H1 (cell line): Measurements from ENCODE around the gene RAB3GAP2. TPM values are rescaled to one million over a fixed set of nuclear protein-coding genes. Genes with fewer than 3 reads are reported as not detected.

Experiments used
- CTCF ChIA-PET: fragments of 300-600 bp; sonication (Branson Sonifier 250); formaldehyde crosslinking; loops from one replicate; lab custom pipeline; 2021; ENCODE audit not compliant: partially characterized antibody; lab: Charles Lee
- POLR2A ChIA-PET: fragments of 300-600 bp; sonication (Branson Sonifier 250); formaldehyde crosslinking; loops from one replicate; lab custom pipeline; 2021; ENCODE audit warnings: inconsistent platforms; ENCODE audit not compliant: partially characterized antibody; lab: Charles Lee
- DNase-seq, 2 experiments: peaks; one replicate each; pipeline versions ENCODE4 v3.0.0 to v3.0.0-alpha.2; 2010 to 2022; ENCODE audit warnings: low spot score in 2 of 2, low read depth in 1 of 2, mixed read lengths in 1 of 2
- FAIRE-seq: peaks from 2 replicates; lab custom pipeline; 2011; peaks lifted over from hg19 to GRCh38; lab: Jason Lieb, UNC
- H2AFZ ChIP-seq: 2 replicates; pipeline ENCODE4 v1.8.1; 2012; ENCODE audit warnings: low read length, inconsistent platforms
- H2AK5ac ChIP-seq: 2 replicates; pipeline ENCODE4 v1.6.1; 2013; ENCODE audit warnings: low read depth, low read length
- H2BK120ac ChIP-seq: replicated peaks from 2 replicates; pipeline ENCODE3; 2013; ENCODE audit warnings: low read depth, low read length, inconsistent platforms
- H2BK12ac ChIP-seq: 2 replicates; pipeline ENCODE4 v1.6.1; 2013; ENCODE audit warnings: low read depth, low read length
- H2BK15ac ChIP-seq: 2 replicates; pipeline ENCODE4 v1.6.1; 2013; ENCODE audit warnings: low read length
- H2BK20ac ChIP-seq: 2 replicates; pipeline ENCODE4 v1.6.1; 2013; ENCODE audit warnings: low read length
- H2BK5ac ChIP-seq: 2 replicates; pipeline ENCODE4 v1.6.1; 2013; ENCODE audit warnings: low read depth, low read length
- H3K14ac ChIP-seq: 2 replicates; pipeline ENCODE4 v1.6.1; 2013; ENCODE audit warnings: inconsistent platforms; ENCODE audit not compliant: insufficient read length
- H3K18ac ChIP-seq: 2 replicates; pipeline ENCODE4 v1.6.1; 2013; ENCODE audit warnings: low read length; ENCODE audit errors: extremely low read depth
- H3K23ac ChIP-seq: 2 replicates; pipeline ENCODE4 v1.6.1; 2013; ENCODE audit warnings: inconsistent platforms; ENCODE audit not compliant: insufficient read length
- H3K23me2 ChIP-seq: 2 replicates; pipeline ENCODE4 v1.6.1; 2013; ENCODE audit warnings: low read depth, low read length
- H3K27ac ChIP-seq: 2 replicates; pipeline ENCODE4 v1.6.1; 2011; ENCODE audit warnings: low read depth, low read length, inconsistent platforms
- H3K27me3 ChIP-seq, 4 experiments: replicated peaks in 1 of 4; 1 replicate in 1 of 4; 2 replicates in 3 of 4; pipeline versions ENCODE4 v1.6.1 to v1.8.1; 2011 to 2013; ENCODE audit warnings: low read length in 3 of 4, mild to moderate bottlenecking in 3 of 4, inconsistent platforms in 2 of 4, mixed read lengths in 2 of 4, moderate library complexity in 1 of 4; ENCODE audit not compliant: control insufficient read depth in 3 of 4, insufficient read depth in 3 of 4; ENCODE audit errors: extremely low read depth in 1 of 4
- H3K36me3 ChIP-seq, 4 experiments: 2 replicates each; pipeline versions ENCODE4 v1.6.1 to v1.8.1; 2011 to 2013; ENCODE audit warnings: mild to moderate bottlenecking in 4 of 4, low read length in 3 of 4, moderate library complexity in 2 of 4, control low read depth in 1 of 4, inconsistent platforms in 1 of 4; ENCODE audit not compliant: insufficient read depth in 4 of 4, control insufficient read depth in 2 of 4
- H3K4ac ChIP-seq: replicated peaks from 2 replicates; pipeline ENCODE3; 2013; ENCODE audit warnings: low read length, low read depth, mixed read lengths, inconsistent platforms; ENCODE audit not compliant: insufficient read length
- H3K4me1 ChIP-seq, 4 experiments: replicated peaks in 1 of 4; 1 replicate in 1 of 4; 2 replicates in 3 of 4; pipeline versions ENCODE4 v1.6.1 to v1.8.1; 2011 to 2013; ENCODE audit warnings: low read length in 3 of 4, inconsistent platforms in 2 of 4, mixed read lengths in 1 of 4; ENCODE audit not compliant: insufficient read depth in 4 of 4, control insufficient read depth in 3 of 4
- H3K4me2 ChIP-seq, 2 experiments: 2 replicates each; pipeline versions ENCODE4 v1.6.1 to v1.8.1; 2011 to 2013; ENCODE audit warnings: low read depth in 2 of 2, low read length in 2 of 2, control low read depth in 1 of 2, inconsistent platforms in 1 of 2, mild to moderate bottlenecking in 1 of 2; ENCODE audit not compliant: insufficient read depth in 1 of 2
- H3K4me3 ChIP-seq, 4 experiments: fragments of 200-600, 300-600 bp in 1 of 4; sonication (generic), shearing (Covaris generic), sonication (Bioruptor Twin) in 1 of 4; 2 replicates each; pipeline versions ENCODE4 v1.5.1 to v1.8.1; 2011 to 2016; ENCODE audit warnings: low read length in 4 of 4, low read depth in 3 of 4, control low read depth in 2 of 4, inconsistent platforms in 2 of 4, mild to moderate bottlenecking in 2 of 4, mixed read lengths in 1 of 4, moderate library complexity in 1 of 4; ENCODE audit not compliant: insufficient read depth in 2 of 4; ENCODE audit errors: extremely low read depth in 1 of 4
- H3K56ac ChIP-seq: replicated peaks from 2 replicates; pipeline ENCODE3; 2013; ENCODE audit warnings: low read depth, mild to moderate bottlenecking, mixed read lengths, low read length, inconsistent platforms; ENCODE audit not compliant: insufficient read length
- H3K79me1 ChIP-seq: 2 replicates; pipeline ENCODE4 v1.6.1; 2013; ENCODE audit warnings: low read depth, low read length, control low read depth
- H3K79me2 ChIP-seq, 2 experiments: 2 replicates each; pipeline versions ENCODE4 v1.6.1 to v1.8.1; 2012 to 2013; ENCODE audit warnings: low read length in 2 of 2, mild to moderate bottlenecking in 2 of 2, inconsistent platforms in 1 of 2; ENCODE audit not compliant: insufficient read depth in 2 of 2, control insufficient read depth in 1 of 2
- H3K9ac ChIP-seq, 4 experiments: replicated peaks in 1 of 4; 1 replicate in 1 of 4; 2 replicates in 3 of 4; pipeline versions ENCODE4 v1.6.1 to v1.8.1; 2011 to 2013; ENCODE audit warnings: low read depth in 3 of 4, low read length in 3 of 4, control low read depth in 2 of 4, mild to moderate bottlenecking in 2 of 4, moderate library complexity in 2 of 4, inconsistent platforms in 1 of 4; ENCODE audit errors: extremely low read depth in 1 of 4
- H3K9me3 ChIP-seq, 2 experiments: 2 replicates each; pipeline versions ENCODE4 v1.6.1 to v1.8.1; 2012 to 2013; ENCODE audit warnings: mild to moderate bottlenecking in 2 of 2, moderate library complexity in 2 of 2, control low read depth in 1 of 2, inconsistent platforms in 1 of 2, low read depth in 1 of 2, low read length in 1 of 2, mixed read lengths in 1 of 2; ENCODE audit not compliant: insufficient read depth in 2 of 2
- H4K20me1 ChIP-seq, 2 experiments: replicated peaks in 1 of 2; 2 replicates each; pipeline versions ENCODE3 to v1.8.1; 2011 to 2013; ENCODE audit warnings: inconsistent platforms in 2 of 2, low read length in 2 of 2, mild to moderate bottlenecking in 1 of 2; ENCODE audit not compliant: insufficient read depth in 2 of 2, control insufficient read depth in 1 of 2
- H4K5ac ChIP-seq: 2 replicates; pipeline ENCODE4 v1.6.1; 2013; ENCODE audit warnings: low read length, low read depth, mixed read lengths, inconsistent platforms; ENCODE audit not compliant: insufficient read length
- H4K8ac ChIP-seq: 2 replicates; pipeline ENCODE4 v1.8.0; 2013; ENCODE audit warnings: mild to moderate bottlenecking, moderate library complexity, low read length, inconsistent platforms; ENCODE audit not compliant: insufficient read depth; ENCODE audit errors: extremely low read depth
- H4K91ac ChIP-seq: replicated peaks from 2 replicates; pipeline ENCODE3; 2013; ENCODE audit warnings: low read length, mixed read lengths, inconsistent platforms; ENCODE audit not compliant: insufficient read length
- JUND ChIP-seq: IDR thresholded peaks from 2 replicates; pipeline ENCODE4 v1.6.1; 2011; ENCODE audit warnings: mild to moderate bottlenecking, improper control_type of control experiment, low read length
- MAX ChIP-seq: IDR thresholded peaks from 2 replicates; pipeline ENCODE4 v1.6.1; 2012; ENCODE audit warnings: inconsistent platforms
- POLR2AphosphoS5 ChIP-seq: IDR thresholded peaks from 2 replicates; pipeline ENCODE4 v1.6.1; 2011; ENCODE audit warnings: low read depth, low read length
- RBBP5 ChIP-seq: IDR thresholded peaks from 2 replicates; pipeline ENCODE4 v1.7.1; 2012; ENCODE audit warnings: low read depth, mild to moderate bottlenecking, inconsistent platforms, low read length, moderate library complexity, borderline replicate concordance
- TAF7 ChIP-seq: optimal IDR thresholded peaks from 2 replicates; pipeline ENCODE3; 2011; ENCODE audit warnings: low read depth, mild to moderate bottlenecking, inconsistent platforms, low read length, moderate library complexity, borderline replicate concordance
- ZNF274 ChIP-seq: IDR thresholded peaks from 2 replicates; pipeline ENCODE4 v1.7.0; 2012; ENCODE audit warnings: low read length, borderline replicate concordance; ENCODE audit errors: extremely low read depth
- polyA plus RNA-seq, 7 experiments: library from polyadenylated mRNA; depleted of rRNA in 3 of 7; stranded (reverse) in 5 of 7; unstranded in 2 of 7; fragments of >200 nt in 5 of 7; fragments of 200-250 nt in 2 of 7; gene quantifications; 1 replicate in 5 of 7; 2 replicates in 1 of 7; 4 replicates in 1 of 7; pipeline versions ENCODE4 v1.2.1 to v1.2.3, GENCODE V29; 2011 to 2013; ENCODE audit warnings: missing spikeins in 2 of 7, mixed read lengths in 2 of 7
- total RNA-seq: library from RNA; stranded (reverse); fragmentation: NEBNext Ultra II Directional; extraction: Animal tissue kit (Norgen Biotek cat#: 25700); gene quantifications from 2 replicates; pipeline ENCODE4 v1.2.1, GENCODE V29; 2021

Gene RAB3GAP2
- total and polyA plus RNA-seq, 2 of the 8 experiments (the other 6 are each of a cell fraction or from before 2014, with no cell fraction given) = 19.7 to 52.7 TPM

DNA sequence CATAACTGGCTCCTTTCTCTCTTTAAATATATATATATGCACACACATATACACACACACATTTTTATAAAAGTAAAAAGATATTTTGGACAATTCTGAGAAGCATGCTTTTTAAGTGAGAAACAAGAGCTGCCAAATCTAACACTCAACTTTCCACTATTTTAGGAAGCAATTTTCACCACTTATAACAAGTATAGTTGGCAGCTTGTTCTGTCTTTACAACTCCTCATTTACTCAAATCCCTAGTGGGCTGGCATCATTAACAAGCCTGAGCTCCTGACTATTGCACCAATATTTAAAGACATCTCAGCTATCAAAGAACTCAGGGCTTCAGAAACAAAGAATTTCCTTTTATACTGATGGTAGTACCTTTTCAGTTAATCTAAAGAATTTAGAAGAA, 76.6 kb downstream of the RAB3GAP2 start:
- Histone ChIP-seq H2AFZ (no peak overlapping the region), H3K4me2 (no peak overlapping the region), H3K27me3 (no peaks in the 10 kb centered on the region), H4K20me1 (no peaks in the 10 kb centered on the region), H2BK5ac (no peak overlapping the region), H3K56ac (no peak overlapping the region), H3K4me1 (no peaks in the 10 kb centered on the region), H3K23me2 (0 out of 2 replicates have a peak, but pooled peaks cover 3% of the 10 kb centered on the region), H4K5ac (no peak overlapping the region), H2AK5ac (no peak overlapping the region), H3K4ac (no peak overlapping the region), H3K4me3 (no peak overlapping the region), H2BK20ac (no peak overlapping the region), H3K18ac (no peak overlapping the region), H3K36me3 (peaks cover 6 to 61% (median 26%) of the 10 kb centered on the region in 4 experiments; a peak in 7 of 8 replicates), H3K9me3 (no peaks in the 10 kb centered on the region), H2BK12ac (no peak overlapping the region), H3K14ac (no peak overlapping the region), H3K79me2 (no peaks in the 10 kb centered on the region), H3K79me1 (no peaks in the 10 kb centered on the region; the same call in 1 of the 2 replicates), H4K8ac (no peak overlapping the region), H2BK120ac (no peak overlapping the region), H3K23ac (no peak overlapping the region), H3K9ac (no peak overlapping the region), H4K91ac (no peak overlapping the region), H2BK15ac (no peak overlapping the region), H3K27ac (no peak overlapping the region)
- POLR2A ChIA-PET = no interaction called here
- CTCF ChIA-PET = interaction anchor here (1.0 to 1.9 kb wide), 7 partner anchors 8 to 85 kb away, joined by 3 to 5 read pairs (median 4); no protein-coding TSS in a partner anchor
- TF ChIP-seq TAF7 = no peak
- no peak for TF ChIP-seq MAX
- TF ChIP-seq POLR2AphosphoS5 = no peak
- TF ChIP-seq JUND = no peak
- no peak for TF ChIP-seq RBBP5
- TF ChIP-seq ZNF274 = no peak
- DNase-seq (no peak), FAIRE-seq (no peak)
